HG03066 (cell line): ENCODE results near the gene PLEKHA7.

Experiments used
- ATAC-seq: cut with Tn5 transposase; IDR thresholded peaks from one replicate; pipeline ENCODE4 v1.9.1; 2021; ENCODE audit warnings: low read depth; ENCODE audit not compliant: unreplicated experiment

The PLEKHA7 gene

DNA sequence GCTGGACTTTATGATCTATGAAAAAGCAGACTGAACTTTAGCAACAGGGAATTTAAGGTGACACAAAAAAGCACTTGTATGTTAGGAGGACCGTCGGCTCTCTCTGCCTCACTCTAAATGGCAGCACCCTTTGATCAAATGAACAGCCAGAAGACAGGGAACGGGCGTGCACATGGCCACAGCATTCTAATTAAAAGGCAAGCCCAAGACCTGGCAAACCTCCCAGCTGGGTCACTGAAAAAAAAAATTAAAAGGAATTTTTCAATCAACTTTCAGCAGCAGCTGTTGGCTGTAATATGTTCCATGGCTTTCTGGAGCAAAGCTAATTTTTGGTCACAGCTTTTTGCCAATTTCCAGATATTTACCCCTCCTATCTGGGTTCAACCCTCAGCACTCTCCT is 159.2 kb downstream of the PLEKHA7 start:
- ATAC-seq: no peak

DNA sequence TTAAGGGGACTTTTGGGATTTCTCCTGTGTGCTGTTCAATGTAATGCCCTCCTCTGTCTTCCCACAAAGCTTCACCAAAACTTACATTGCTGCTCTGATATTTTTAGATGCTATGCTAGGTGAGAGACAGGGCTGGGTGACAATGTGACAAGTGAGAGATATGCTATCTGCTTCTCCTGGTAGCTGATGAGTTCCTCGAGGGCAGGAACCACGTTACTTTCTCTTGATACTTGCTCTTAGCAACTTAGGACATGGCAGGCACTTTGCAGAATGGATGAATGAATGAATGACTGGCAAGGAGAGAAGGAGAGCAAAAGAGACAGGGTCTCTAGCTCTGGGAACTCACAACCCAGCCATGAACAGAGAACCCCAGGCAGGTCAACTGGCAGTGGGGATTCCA is 160.4 kb downstream of the PLEKHA7 start:
- ATAC-seq: no peak

DNA sequence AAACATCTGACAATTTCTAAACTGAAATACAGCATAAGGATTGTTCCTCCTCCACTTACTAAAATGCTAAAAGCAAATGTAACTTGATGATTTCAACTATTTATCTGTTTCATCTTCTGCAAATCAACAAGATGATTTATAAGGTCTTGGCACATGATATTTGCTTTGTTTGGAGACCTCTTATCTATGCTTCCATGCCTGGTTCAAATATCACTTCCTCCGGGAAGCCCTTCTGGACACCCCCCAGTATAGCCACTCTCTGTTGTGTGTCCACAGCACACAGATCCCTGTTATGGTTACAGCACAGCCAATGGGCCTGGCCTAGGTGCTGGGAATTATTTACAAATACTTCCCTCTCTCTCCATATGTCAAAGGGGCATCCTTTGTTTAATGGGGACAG is 160.9 kb downstream of the PLEKHA7 start:
- ATAC-seq: no peak

DNA sequence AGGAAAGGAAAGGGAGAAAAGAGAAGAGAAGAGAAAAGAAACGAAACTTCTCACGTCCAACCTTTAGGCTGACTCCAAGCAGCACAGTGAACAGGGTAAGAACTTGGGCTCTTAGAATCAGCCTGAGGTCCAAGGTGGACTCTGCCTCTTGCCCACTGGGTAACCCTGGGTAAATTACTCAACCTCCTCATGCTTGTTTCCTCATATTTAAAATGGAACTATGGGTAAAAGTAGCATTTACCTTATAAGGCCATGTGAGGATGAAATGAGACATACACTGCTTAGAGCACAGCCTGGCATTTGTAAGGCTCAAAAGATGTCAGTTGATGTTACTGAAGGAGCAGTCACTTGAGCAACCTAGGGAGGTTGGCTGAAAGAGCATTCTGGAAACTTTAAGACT is 167.9 kb downstream of the PLEKHA7 start:
- ATAC-seq: no peak

DNA sequence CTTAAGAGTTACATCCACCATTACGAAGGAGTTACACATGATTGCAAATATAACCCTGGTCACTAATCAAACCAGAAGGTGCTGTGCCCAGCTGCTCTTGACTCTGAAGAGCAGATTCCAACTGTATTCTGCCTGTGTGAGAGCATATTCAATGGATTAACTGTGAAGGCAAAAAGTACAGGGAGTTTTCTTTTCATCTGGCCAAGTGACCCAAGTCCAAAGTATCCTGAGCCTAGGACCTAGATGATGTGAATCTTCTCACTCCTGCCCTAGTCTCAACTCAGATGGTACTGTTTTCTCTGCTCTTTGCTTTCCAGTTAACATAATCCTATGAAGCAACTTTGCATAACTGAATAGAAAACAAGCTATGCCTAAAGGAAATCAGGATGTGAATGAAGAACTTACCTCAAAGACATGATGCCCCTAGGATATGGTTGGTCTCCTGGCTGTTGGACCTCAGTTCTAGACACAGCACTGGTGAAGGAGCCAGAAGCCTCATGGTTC is 169.9 kb downstream of the PLEKHA7 start:
- no peak for ATAC-seq

DNA sequence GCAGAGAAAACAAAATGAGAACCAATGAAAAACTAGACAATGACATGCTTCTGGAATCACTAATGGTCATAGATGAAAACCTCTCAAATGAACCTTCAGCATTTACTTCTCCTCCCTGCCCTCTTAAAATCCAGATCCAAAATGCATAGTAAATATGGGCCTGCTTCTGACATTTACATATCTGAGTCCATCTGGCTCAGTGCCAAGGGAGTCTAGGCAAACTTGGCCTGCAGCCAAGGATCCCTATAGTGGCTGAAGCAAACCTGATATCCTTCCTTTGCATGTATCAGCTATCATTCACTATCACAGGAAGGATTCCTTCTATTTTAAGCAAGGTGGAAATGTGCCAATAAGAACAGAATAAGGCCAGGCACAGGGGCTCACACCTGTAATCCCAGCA is 170.9 kb downstream of the PLEKHA7 start:
- ATAC-seq: no peak

DNA sequence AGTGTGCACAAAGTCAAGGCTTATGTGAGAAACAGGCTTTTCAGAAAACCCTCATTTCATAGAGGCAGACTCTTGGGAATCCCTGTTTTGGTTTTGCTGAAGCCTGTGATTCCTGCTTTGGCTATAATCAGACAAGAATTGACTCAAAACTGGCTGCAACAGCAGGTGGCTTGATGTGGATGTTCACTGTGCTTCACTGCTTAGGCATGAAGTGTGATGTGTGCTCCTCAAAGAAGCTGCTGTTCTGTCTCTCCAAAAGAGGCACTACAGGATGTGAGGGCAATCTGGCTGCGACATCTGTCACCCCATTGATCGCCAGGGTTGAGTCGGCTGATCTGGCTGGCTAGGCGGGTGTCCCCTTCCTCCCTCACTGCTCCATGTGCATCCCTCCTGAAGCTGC is 172.2 kb downstream of the PLEKHA7 start:
- no peak for ATAC-seq

DNA sequence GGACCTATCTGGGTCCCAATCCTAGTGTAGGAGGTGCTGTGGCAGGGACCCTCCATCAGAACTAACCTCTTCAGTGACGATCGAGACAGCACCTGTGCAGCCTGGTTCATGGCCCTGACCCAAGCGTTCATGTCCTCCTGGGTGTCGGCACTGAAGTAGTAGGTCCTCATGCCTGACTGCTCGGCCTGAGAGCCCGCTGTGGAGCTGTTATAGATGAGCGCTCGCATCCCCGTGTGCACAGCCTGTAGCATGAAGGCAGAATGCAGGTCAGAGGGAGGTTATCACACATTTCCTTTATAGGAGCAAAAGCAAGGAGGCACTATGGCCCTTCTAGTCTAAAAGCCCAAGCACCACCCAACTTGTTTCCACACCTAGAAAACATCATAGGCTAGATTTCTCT is 172.7 kb downstream of the PLEKHA7 start:
- ATAC-seq: no peak

DNA sequence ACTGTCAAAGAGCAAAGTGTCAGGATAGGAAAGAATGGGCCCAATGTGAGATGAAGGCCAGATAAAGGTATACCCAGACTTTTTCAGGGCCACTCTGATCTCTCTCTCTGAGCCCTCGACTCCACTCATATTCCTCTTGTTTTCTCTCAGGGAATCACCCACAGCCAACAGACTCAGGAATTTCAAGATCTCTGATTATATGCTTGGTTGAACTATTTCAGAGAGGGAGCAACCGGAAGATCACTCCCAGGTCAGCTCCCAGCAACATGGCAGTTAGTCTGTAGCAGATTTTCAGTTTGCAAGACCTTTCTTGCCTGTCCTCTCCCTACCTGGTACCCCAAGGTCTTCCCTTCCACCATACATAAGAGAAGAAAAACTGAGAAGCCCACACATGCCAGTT is 173.3 kb downstream of the PLEKHA7 start:
- ATAC-seq: no peak

DNA sequence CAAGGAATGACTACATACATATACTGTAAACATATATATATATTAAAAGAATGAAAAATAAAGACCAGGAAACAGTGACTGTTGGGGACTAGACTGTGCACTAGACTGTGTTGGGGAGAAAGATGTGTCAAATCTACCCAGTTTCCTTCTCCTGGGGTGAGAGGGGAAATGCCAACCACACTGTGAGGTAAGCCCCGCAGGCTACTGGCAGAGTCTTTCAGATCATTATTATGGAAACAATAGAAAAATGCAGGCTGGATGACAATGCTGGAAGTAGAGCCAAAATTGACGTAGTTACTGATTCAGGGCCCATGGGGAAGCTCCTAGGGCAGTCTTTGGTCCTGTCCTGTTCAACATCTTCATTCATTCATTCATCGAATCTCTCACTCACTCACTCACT is 174.4 kb downstream of the PLEKHA7 start:
- no peak for ATAC-seq

DNA sequence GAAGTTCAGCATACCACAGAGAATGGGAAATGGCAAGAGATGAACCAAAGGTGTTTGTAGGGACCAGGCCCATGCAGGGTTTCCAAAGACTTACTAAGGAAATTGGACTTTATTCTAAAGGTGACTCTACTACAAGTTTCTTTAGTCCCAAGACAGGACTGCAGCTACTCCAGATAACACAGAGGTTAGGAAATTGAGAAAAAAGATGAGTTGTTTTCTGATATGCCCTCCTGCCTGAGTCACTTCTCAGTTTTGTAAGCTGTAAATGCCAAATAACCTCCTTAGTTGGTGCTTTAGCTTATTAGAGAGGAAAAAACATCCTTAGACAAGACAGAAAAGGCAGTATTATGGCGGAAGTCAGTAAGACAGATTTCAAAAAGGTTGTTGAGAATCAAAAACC is 179.8 kb downstream of the PLEKHA7 start:
- no peak for ATAC-seq

DNA sequence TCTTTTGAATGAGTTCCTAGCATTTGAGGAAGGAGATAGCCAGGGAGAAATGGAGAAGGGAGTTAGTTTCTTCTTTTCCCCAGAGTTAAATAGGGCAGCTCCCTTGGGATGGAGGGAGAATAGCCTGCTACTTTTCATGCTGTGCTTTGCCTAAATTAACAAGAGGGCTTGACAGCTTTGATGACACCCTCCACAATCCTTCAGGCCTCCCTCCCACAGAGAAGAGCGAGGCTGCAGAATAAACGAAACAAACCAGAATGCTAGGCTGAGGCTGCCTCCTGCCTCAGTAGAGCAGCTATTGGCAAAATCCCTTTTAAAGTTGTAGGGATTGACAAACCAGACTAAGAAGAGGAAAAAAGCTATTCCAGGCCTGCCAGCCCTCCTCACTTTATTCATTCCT is 181.2 kb downstream of the PLEKHA7 start:
- no peak for ATAC-seq

DNA sequence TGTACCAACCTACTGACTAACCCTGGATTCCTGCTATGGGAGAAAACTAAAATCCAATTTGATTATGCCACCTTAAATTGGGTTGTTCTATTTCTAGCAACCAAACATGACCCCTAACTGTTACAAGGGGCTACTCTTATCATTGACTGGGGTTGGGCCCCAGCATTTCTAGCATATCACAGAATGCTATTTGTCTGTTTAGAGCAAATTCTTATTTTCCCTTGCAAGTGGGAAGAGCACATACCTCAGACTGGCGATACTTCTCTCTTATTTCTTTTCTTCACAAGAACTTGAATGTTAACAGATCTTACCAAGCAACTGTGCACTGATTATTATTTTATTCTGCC is 182.0 kb downstream of the PLEKHA7 start:
- ATAC-seq: no peak

DNA sequence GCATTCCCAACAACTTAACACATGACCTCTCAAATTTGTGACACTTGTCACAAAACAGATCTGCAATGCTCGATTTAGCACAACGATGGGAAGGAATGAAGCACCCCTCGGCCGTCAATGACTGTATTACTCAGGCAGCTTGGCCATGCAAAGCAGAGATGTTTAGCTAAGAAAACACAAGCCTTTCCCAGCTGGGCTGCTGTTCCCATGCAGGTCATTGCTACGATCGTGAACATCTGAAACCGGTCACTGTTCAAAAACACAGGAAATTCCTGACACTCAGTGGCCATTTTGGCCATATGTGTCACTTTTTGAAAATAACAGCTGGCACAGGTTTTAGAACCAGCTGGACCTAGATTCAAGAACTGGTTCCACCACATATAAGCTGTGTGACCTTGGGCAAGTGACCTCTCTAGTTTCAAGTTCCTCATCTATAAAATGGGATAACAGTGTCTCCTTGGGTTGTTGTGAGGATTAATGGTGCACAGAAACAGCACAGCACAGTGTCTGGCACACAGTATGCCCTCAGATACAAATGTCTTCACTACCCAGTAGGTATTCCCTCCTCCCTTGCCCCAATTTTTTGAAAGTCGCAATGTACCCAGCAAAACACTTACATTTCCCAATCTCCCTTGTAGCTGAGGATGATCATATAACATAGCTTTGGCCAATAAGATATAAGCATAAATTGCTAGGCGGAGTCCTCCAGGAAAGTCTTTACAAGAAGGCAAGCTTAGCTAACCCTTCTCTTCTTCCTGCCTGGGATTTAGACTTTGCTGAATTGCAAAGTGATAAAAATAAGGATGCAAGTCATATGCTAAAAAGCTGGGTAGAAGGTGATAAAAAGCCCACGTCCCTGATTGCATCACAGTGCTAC is 182.7 kb downstream of the PLEKHA7 start:
- no peak for ATAC-seq

DNA sequence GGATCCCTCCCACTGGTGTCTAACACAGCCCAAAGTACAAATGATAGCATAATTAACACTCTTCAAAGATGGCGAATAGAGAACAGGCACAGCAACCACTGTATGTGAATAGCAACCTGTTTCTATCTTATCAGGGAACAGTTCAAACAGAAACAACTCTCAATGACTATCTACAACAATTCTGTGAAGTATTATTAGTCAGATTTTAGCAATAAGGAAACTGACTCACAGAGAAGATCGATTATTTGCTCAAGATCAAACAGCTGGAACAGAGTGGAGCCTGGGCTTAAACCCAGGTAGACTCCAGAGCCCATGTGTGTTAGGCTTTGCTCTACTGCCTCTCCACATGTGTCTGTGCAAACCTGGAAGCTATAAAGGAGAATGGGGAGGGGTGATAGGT is 187.1 kb downstream of the PLEKHA7 start:
- ATAC-seq: no peak

DNA sequence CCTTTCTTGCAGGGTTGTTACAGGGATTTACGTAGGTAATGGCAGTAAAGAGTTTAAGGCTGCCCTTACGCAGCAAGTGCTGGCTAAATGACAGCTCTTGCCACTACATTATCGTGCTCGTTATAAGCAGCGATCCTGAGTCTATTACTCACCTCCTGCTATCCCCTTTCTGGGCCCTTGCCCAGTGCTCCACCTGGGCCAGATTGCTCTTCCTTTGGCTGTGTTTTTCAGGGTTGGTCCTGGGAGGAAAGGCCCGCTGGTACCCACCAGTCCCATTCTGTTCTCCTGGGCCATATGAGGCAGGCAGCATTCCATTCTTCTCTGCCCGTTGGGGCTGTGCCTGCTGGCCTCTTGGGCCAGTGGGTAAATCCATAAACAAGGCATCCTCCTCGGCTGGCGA is 188.2 kb downstream of the PLEKHA7 start:
- no peak for ATAC-seq

DNA sequence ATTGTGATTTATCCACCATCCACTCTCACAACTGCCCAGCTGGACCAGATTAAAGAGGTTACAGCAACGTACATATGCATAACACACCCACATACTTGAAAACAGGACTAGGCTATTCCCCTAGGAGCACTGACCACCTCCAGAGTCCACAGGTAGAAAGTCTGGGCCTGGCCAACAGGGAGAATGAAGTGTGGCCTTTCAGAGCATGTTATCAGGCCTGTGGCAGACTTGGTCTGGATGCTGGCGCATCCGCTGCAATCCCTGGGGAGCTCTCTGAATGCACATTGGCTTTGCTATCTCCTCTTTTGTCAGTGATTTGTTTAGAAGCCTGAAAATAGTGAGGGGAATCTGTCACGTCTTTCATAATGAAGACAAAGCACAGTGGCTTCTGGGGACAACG is 189.1 kb downstream of the PLEKHA7 start:
- no peak for ATAC-seq

DNA sequence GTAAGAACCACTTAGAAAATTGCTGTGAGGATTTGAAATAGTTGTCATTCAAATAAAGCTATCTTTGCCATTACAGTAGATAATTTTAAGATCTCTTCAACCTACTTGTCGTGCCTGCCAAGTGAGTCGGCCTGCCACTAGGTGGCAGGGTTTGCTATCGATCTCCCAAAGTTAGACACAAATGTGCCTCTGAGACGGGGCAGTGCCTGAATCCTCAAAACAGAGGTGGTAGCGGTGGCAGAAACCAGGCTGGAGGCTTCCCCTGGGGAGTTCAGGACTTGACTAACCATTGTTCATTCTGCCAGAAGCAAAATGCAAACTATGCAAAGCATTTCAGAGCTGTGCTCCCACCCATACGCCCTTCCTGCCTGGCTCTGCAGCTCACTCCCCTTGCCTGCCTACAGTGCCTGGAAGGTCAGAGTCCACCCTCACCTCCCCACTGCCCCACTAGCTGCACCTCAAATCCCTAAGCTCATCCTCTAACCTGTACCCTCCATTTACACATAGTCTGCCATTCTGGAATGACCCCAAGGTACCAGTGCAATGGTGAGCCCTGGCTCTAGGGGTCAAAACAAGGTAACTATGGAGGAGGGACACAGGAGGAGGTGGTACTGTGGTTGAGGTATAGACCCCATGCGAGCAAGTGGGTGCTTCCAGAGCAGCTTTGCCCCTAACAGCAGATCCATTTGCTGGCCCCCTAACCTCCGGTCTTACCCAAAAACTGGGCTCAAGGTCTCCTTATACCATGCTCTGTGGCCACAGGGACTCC is 193.7 kb downstream of the PLEKHA7 start:
- ATAC-seq: peak; percentile 68

DNA sequence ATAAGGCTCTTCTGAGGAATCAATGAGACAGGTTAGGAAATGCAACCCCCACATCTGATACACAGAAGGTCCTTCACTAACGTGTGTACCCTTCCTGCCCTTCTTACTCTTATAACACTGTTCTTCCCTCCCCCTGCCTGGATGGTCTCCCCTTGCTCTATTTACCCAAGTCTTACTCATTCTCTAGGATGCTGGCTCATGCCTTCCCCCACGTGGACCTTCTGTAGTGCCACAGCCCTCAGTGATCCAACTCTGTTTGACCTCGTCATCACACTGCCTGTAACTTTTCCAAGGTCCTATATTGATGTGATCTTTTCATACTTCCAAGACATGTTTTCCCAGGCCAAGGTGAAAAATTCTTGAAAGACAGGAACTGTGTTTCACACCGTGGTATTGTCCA is 195.9 kb downstream of the PLEKHA7 start:
- ATAC-seq: no peak

DNA sequence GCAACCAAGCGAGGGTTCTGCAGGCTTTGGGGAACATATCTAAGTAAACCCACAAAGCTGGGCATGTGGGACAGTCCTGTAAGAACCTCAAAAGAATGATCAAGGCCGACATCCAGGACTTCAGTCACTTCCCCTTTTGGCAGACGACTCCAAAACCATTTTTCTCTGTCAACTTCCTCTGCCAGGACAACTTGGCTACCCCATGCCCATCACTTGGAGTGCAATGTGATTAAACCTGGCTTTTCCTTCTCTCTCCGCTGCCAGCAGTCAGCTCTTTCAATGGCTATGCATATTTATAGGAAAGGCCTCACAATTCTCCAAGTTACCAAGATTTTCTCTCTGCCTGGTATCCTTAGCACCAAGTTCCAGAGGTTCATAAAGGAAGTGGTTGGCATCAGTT is 196.9 kb downstream of the PLEKHA7 start:
- no peak for ATAC-seq

DNA sequence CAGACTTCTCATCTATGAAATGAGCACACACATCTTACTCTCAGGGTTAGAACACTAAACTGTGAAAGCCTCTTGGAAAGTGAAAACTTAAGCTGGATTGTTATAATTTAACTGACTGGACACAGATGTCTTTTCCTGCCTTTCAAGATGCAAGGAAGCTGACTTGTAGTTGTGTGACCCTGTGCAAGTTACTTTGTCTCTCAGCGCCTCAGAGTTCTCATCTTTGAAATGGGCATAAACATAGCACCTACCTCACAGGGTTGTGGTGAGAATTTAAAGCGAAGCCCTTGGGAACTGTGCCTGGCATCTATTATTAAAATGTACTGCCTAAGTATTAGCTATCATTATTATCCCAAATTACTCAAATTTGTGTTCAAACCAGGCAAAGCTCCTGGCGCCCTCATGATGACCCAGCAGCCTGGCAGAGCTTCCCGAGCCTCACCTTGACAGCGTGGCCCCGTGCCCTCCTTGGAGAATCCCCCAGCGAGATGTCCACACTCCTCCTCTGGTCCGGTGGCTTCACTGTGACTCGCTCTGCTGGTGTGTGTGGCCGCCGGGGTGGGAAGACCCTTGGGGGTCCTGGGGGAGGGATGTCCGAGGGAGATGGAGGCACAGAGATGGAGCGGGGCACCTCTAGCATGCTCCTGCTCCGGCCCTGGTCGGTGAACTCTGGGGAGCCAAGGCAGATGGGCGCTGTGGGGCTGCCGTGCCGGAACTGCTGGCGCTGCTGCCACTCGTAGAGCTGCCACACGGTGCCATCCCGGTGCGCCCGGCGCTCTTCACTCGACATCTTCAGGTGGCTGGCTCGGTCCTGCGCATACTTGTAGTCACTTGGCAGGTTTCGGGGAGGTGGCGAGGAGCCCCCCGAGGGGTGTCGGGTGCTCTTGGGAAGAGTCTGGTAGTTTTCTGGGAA is 197.6 kb downstream of the PLEKHA7 start:
- no peak for ATAC-seq
